Bronchial smooth muscle cell (primary cell): ENCODE results near the gene SOWAHA. TPM values are rescaled to one million over a fixed set of nuclear protein-coding genes. Genes with fewer than 3 reads are reported as not detected.

Source experiments
- total RNA-seq: library from RNA; depleted of rRNA; stranded (reverse); fragments of >200 nt; gene quantifications from 2 replicates; pipeline ENCODE4 v1.2.1, GENCODE V29; 2014

The SOWAHA gene
- under 0.01 TPM in 2 replicates for total RNA-seq

GRCh38 chr5:132812781-132813598, at the start of gene SOWAHA:
SOWAHA (plus strand) TSS chr5:132813302; CDS start chr5:132813622, 320 bp downstream.

DNA sequence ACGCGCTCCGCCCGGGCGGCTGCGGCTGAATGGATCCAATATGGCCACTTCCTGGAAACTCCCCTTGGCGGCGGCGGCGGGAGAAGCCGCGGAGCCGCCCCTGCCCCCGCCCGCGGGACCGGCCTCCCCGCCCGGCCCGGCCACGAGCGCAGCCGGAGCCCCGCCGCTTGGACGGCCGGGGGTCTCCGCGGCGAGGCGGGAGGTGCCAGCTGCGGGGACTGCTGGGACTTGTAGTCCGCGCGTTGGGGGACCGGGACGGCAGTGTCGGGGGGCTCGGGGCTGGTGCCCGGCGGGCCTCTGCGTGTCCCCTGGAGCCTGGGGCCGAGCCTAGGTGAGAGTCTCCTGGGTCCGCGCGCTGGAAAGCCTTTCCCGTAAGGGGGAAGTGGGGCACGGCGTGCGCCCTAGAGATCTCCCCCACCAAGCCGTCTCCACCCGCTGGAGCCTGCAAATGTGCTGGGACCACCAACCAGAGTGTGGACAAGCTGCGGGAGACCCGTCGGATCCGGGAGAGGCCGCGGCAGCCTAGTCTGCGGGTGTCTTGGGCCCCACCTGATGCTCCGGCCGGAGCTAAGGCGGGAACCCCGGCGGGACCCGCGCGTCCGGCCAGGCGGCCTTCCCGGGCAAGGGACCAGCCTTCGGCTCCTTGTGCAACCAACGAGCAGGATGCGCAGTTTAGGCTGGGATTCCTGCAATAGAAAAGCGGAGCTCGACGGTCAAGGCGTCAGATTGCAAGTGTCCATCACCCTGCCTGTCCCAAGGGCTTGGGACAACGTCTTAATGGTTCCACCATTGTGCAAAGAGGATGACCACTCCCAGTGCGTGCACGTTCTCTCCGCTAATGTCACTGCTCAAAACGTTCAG, 35.7 kb upstream of the SOWAHA start, which contains the start of gene SEPTIN8:
Gene SEPTIN8 (minus strand): TSS at position 31 of the 861 bp plus-strand sequence. CDS start 102 bp downstream, outside the sequence.

GRCh38 chr5:132830436-132831094, 17.5 kb downstream of the SOWAHA start, which contains the start of gene SHROOM1:
SHROOM1 (minus strand) TSS chr5:132830647; CDS start chr5:132826140, 4,507 bp downstream.

Other genes starting within 250 kb of the SOWAHA start
- gene IL13, start 155.1 kb upstream of the SOWAHA start, total RNA-seq = 0.16 TPM in 1 of 2 replicates, not detected in the other
- gene IL4, start 139.3 kb upstream of the SOWAHA start, total RNA-seq = not detected in 2 replicates
- gene KIF3A, start 75.8 kb upstream of the SOWAHA start, total RNA-seq = 9.6 and 9.9 TPM in 2 replicates
- 0.09 TPM in 1 of 2 replicates, not detected in the other for gene CCNI2, start 65.9 kb upstream of the SOWAHA start, total RNA-seq
- gene SEPTIN8, start 36.1 kb upstream of the SOWAHA start, total RNA-seq = 39.7 and 67.2 TPM in 2 replicates
- 2.7 and 3.5 TPM in 2 replicates for gene SHROOM1, start 17.3 kb downstream of the SOWAHA start, total RNA-seq
- under 0.01 and 0.09 TPM in 2 replicates for gene GDF9, start 53.2 kb downstream of the SOWAHA start, total RNA-seq
- 150 and 208 TPM in 2 replicates for gene UQCRQ, start 53.3 kb downstream of the SOWAHA start, total RNA-seq
- 0.16 and 0.34 TPM in 2 replicates for gene LEAP2, start 60.4 kb downstream of the SOWAHA start, total RNA-seq
- gene AFF4, start 150.3 kb downstream of the SOWAHA start, total RNA-seq = 18.5 and 29.8 TPM in 2 replicates
- 6.1 and 6.6 TPM in 2 replicates for gene ZCCHC10, start 213.2 kb downstream of the SOWAHA start, total RNA-seq
- 73.6 and 119 TPM in 2 replicates for gene HSPA4, start 238.7 kb downstream of the SOWAHA start, total RNA-seq